GM12874 (cell line): ENCODE measurements around the gene ZC3H10.

Experiments used
- CTCF ChIP-seq: IDR thresholded peaks from 2 replicates; pipeline ENCODE4 v1.5.1; 2011; ENCODE audit warnings: low read depth, mild to moderate bottlenecking, control low read depth, low read length, moderate library complexity; ENCODE audit not compliant: insufficient read depth

ZC3H10 gene

DNA sequence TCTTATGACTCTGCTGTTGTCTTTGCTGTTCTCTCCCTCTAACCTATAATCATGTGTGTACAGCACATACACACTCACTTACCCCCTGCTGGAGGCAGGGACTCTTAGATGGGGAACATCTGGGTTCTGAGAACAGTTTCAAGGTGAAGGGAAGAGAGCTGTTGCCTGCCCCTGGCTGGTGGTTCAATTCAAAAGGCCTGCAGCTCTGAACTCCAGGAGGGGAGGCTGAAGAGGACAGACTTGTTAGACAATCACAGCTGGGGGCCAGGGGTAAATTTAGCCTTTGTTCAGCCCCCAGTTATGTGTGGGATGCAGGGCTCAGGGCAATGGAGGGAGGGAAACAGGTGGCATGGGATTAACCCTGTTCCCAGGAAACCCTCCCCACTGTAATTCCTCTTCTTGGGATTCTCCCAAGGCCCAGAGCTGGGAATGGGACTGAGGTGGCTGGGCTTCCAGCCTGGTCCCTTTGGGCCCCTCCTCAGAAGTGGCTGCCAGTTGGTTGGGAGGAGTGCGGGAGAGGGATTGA is 36.2 kb downstream of the ZC3H10 start:
- TF ChIP-seq CTCF, result no peak

DNA sequence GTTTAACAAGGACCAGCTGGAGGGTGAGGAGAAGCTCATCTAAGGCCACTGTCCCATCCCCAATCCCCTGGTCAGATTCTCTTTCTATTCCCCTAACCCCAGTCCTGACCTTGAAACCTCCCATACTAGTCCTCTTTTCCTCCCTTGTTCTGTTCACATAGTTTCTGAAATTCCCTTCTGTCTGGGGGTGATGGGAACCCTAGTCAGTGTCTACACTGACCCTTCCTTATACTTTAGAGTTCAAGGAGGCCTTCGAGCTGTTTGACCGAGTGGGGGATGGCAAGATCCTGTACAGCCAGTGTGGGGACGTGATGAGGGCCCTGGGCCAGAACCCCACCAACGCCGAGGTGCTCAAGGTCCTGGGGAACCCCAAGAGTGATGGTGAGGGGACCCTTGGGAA is 36.8 kb downstream of the ZC3H10 start:
- TF ChIP-seq CTCF, result no peak

DNA sequence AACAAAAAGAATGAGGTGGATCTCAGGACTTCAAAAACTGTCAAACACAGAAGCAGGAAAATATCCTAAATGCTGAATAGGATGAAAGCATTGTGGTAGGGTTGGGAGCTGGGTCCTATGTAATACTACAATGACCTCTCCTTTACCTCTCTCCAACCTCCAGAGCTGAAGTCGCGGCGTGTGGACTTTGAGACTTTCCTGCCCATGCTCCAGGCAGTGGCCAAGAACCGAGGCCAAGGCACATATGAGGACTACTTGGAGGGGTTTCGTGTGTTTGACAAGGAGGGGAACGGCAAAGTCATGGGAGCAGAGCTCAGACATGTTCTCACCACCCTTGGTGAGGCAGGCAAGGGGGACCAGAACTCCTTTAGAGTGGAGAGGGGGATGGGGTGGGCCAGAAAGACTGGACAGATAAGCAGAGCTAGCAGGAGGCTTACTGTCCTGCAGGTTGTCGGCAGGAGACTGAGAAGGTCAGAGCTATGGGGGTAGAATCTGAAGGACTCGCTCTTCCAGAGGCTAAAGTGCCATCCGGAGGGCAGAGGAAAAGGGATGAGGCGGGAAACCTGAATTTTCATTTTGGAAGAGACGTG is 37.3 kb downstream of the ZC3H10 start:
- no peak for TF ChIP-seq CTCF

- TF ChIP-seq CTCF, result peak; percentile 57
These were observed 39.3 kb downstream of the ZC3H10 start for GRCh38 chr12:56157201-56158028.

- TF ChIP-seq CTCF, result no peak
These were observed 40.2 kb downstream of the ZC3H10 start, which contains the start of gene MYL6 for GRCh38 chr12:56158029-56158925. Gene MYL6 (plus strand): TSS chr12:56158359. CDS start chr12:56158402, 43 bp downstream.

DNA sequence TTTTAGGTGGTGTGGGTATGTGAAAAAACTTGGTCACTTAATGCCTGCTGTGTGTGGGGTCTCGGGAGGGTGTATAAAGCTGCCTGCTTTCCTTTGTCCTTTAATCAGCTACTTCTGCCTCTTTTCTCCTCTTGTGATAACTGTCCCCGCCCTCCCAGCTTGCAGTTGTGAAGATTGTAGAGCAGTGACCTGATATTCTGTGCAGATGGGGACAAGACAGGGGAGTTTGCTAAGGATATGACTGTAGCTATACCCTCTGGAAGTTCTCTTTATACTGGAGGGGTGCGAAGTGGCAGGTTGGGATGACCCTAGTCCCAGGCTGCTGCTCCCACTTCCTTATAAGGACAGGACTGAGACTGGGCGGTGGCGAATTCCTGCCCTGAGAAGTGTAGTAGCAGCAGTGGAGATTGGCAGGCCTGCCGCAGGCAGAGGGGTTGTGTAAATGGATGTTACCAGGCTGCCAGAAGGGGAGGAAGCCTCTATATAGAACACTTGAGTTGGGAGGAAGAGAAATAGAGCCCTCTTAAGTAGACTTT is 40.9 kb downstream of the ZC3H10 start:
- no peak for TF ChIP-seq CTCF
